ENCODE measurements around the gene GRM8. TPM values are rescaled to one million over a fixed set of nuclear protein-coding genes. Genes with fewer than 3 reads are reported as not detected.
"Not testable (repeated sequence)": the region's sequence is repeated elsewhere in the genome, so short reads cannot be mapped to it uniquely, and the experiment has no call there.

Gene GRM8
- polyA plus RNA-seq, 2 of the 4 experiments (the other 2 are of a cell fraction) = 0.06 TPM; not detected in 1

DNA sequence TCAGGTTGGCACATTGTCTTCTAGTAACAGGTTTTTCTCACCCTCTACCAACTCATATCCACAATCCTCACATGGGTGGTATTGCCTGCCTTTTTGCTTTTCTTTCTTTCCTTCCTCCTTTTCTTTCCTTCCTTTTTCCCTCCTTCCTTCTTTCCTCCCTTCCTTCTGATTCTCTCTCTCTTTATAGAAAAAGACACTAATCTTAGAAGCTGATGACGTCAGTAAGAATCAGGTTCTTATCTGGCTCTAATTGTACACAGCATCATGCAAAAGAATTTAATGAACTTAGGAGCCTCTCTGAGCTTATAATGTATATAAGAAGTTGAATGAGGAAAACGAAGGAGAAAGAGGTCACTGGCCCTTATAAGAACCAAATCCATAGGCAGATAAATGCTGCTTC, 328.3 kb downstream of the GRM8 start:
- Histone ChIP-seq H3K4me2 (no peak overlapping the region), H3K27ac (no peak overlapping the region), H3K9me3 (no peaks in the 10 kb centered on the region), H3K4me3 (no peak overlapping the region), H3K4me1 (no peaks in the 10 kb centered on the region)
- POLR2A ChIA-PET = no interaction called here
- DNase-seq (ENCODE audit: low read depth in 1 of 2, low spot score in 1 of 2) = no peak
- no peak for ATAC-seq
- CTCF ChIA-PET = interaction anchor here (1.2 kb wide), 1 partner anchor 16 kb away, joined by 4 read pairs; no protein-coding TSS in a partner anchor
- no peak for TF ChIP-seq KDM5A (IDR thresholded peaks at IDR 0.05)
- TF ChIP-seq KDM1A (IDR thresholded peaks at IDR 0.05; ENCODE audit: low read depth) = no peak
- TF ChIP-seq FOXS1 (CRISPR knock-in tag; IDR thresholded peaks at IDR 0.05) = no peak
- TF ChIP-seq NFE2L2 (conservative IDR thresholded peaks at IDR 0.05; ENCODE audit: low read length) = no peak
- TF ChIP-seq, protein P1, sequence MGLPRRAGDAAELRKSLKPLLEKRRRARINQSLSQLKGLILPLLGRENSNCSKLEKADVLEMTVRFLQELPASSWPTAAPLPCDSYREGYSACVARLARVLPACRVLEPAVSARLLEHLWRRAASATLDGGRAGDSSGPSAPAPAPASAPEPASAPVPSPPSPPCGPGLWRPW (IDR thresholded peaks at IDR 0.05) = no peak
- TF ChIP-seq TFCP2L1 (CRISPR knock-in tag; IDR thresholded peaks at IDR 0.05) = no peak
- TF ChIP-seq, protein P2, sequence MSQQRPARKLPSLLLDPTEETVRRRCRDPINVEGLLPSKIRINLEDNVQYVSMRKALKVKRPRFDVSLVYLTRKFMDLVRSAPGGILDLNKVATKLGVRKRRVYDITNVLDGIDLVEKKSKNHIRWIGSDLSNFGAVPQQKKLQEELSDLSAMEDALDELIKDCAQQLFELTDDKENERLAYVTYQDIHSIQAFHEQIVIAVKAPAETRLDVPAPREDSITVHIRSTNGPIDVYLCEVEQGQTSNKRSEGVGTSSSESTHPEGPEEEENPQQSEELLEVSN (IDR thresholded peaks at IDR 0.05; ENCODE audit: borderline replicate concordance, low read depth) = no peak
- no peak for TF ChIP-seq ESRRA (IDR thresholded peaks at IDR 0.05; ENCODE audit: borderline replicate concordance, low read length)
- no peak for TF ChIP-seq CHD4 (IDR thresholded peaks at IDR 0.05; ENCODE audit: borderline replicate concordance)
- no peak for TF ChIP-seq EP300 (IDR thresholded peaks at IDR 0.05)
- TF ChIP-seq BCL3 (IDR thresholded peaks at IDR 0.05) = no peak
- no peak for TF ChIP-seq POLR2A (IDR thresholded peaks at IDR 0.05; ENCODE audit: low read length)
- TF ChIP-seq POLR2AphosphoS2 (conservative IDR thresholded peaks at IDR 0.05; ENCODE audit: low read length) = no peak
- TF ChIP-seq NR3C1 (IDR thresholded peaks at IDR 0.05) = no peak
- TF ChIP-seq JUN (IDR thresholded peaks at IDR 0.05) = no peak
- TF ChIP-seq CBX2 (IDR thresholded peaks at IDR 0.05; ENCODE audit: borderline replicate concordance, low read depth) = no peak
- TF ChIP-seq REST (IDR thresholded peaks at IDR 0.05) = no peak
- no peak for FAIRE-seq
- 2% methylated on average over 2 of the region's 2 CpGs for WGBS (ENCODE audit: missing lambda C conversion rate)

GRCh38 chr7:126911627-126912026, 341.1 kb downstream of the GRM8 start:
- H3K4me1 ChIP-seq; DNase-seq (ENCODE audit: low read depth in 1 of 2, low spot score in 1 of 2); H3K4me2 ChIP-seq; H3K4me3 ChIP-seq; FAIRE-seq; H3K9me3 ChIP-seq; POLR2A ChIA-PET; CTCF ChIA-PET; H3K27ac ChIP-seq; ATAC-seq: not testable (repeated sequence)
- 7% methylated on average over 4 of the region's 4 CpGs for WGBS (ENCODE audit: missing lambda C conversion rate)

- H3K4me3 ChIP-seq; POLR2A ChIA-PET; H3K4me2 ChIP-seq; DNase-seq (ENCODE audit: low read depth in 1 of 2, low spot score in 1 of 2); H3K9me3 ChIP-seq; FAIRE-seq; ATAC-seq; H3K4me1 ChIP-seq; H3K27ac ChIP-seq: not testable (repeated sequence)
- CTCF ChIA-PET = interaction anchor here (1.1 kb wide), 1 partner anchor 8 kb away, joined by 3 read pairs; no protein-coding TSS in a partner anchor
Measured at GRCh38 chr7:126908564-126908963, 344.2 kb downstream of the GRM8 start.

GRCh38 chr7:126907657-126908056, 345.1 kb downstream of the GRM8 start:
- H3K4me2 ChIP-seq; POLR2A ChIA-PET; H3K27ac ChIP-seq; FAIRE-seq; CTCF ChIA-PET; DNase-seq (ENCODE audit: low read depth in 1 of 2, low spot score in 1 of 2); H3K4me1 ChIP-seq; H3K4me3 ChIP-seq; ATAC-seq; H3K9me3 ChIP-seq: not testable (repeated sequence)
- 22% methylated on average over 6 of the region's 6 CpGs for WGBS (ENCODE audit: missing lambda C conversion rate)

- CTCF ChIA-PET; DNase-seq (ENCODE audit: low read depth in 1 of 2, low spot score in 1 of 2); H3K9me3 ChIP-seq; POLR2A ChIA-PET; H3K4me3 ChIP-seq; H3K4me2 ChIP-seq; FAIRE-seq; H3K27ac ChIP-seq; H3K4me1 ChIP-seq; ATAC-seq: not testable (repeated sequence)
- 3% methylated on average over 2 of the region's 2 CpGs for WGBS (ENCODE audit: missing lambda C conversion rate)
Measured at GRCh38 chr7:126905255-126905654, 347.5 kb downstream of the GRM8 start.

- ATAC-seq; FAIRE-seq; H3K4me2 ChIP-seq; DNase-seq (ENCODE audit: low read depth in 1 of 2, low spot score in 1 of 2); H3K27ac ChIP-seq; H3K9me3 ChIP-seq; H3K4me1 ChIP-seq; H3K4me3 ChIP-seq; POLR2A ChIA-PET: not testable (repeated sequence)
- CTCF ChIA-PET = interaction anchor here (1.1 to 1.9 kb wide), 2 partner anchors 7 to 98 kb away, joined by 3 to 6 read pairs; no protein-coding TSS in a partner anchor
- 16% methylated on average over 6 of the region's 6 CpGs for WGBS (ENCODE audit: missing lambda C conversion rate)
Measured at GRCh38 chr7:126901041-126901765, 351.5 kb downstream of the GRM8 start.
